Keratinocyte (primary cell): ENCODE measurements around the gene GEMIN8. TPM values are rescaled to one million over a fixed set of nuclear protein-coding genes. Genes with fewer than 3 reads are reported as not detected.

Source experiments
- DNase-seq: peaks from one replicate; pipeline ENCODE4 v3.0.0-alpha.2; 2011; ENCODE audit warnings: low read depth, missing footprints, low spot score
- FAIRE-seq: peaks from 2 replicates; lab custom pipeline; 2011; peaks lifted over from hg19 to GRCh38; lab: Jason Lieb, UNC
- H2AFZ ChIP-seq: 2 replicates; pipeline ENCODE4 v1.6.0; 2012; ENCODE audit warnings: low read length, control low read depth, inconsistent platforms; ENCODE audit not compliant: control insufficient read depth
- H3K27ac ChIP-seq: 2 replicates; pipeline ENCODE4 v1.5.1; 2011; ENCODE audit warnings: low read length; ENCODE audit not compliant: control insufficient read depth, insufficient read depth
- H3K27me3 ChIP-seq: 3 replicates; pipeline ENCODE4 v1.6.0; 2011; ENCODE audit warnings: low read length; ENCODE audit not compliant: control insufficient read depth, insufficient read depth; ENCODE audit errors: extremely low read depth
- H3K36me3 ChIP-seq, 2 experiments: 2 replicates in 1 of 2; 3 replicates in 1 of 2; pipeline ENCODE4 v1.5.1; 2011; ENCODE audit warnings: low read length in 2 of 2, mild to moderate bottlenecking in 1 of 2; ENCODE audit not compliant: control insufficient read depth in 2 of 2, insufficient read depth in 2 of 2; ENCODE audit errors: extremely low read depth in 1 of 2
- H3K4me1 ChIP-seq: 3 replicates; pipeline ENCODE4 v1.5.1; 2011; ENCODE audit warnings: low read length; ENCODE audit not compliant: control insufficient read depth, insufficient read depth; ENCODE audit errors: extremely low read depth
- H3K4me2 ChIP-seq: 3 replicates; pipeline ENCODE4 v1.6.0; 2011; ENCODE audit warnings: low read depth, low read length; ENCODE audit not compliant: control insufficient read depth, insufficient read depth; ENCODE audit errors: extremely low read depth
- H3K4me3 ChIP-seq, 3 experiments: fragments of 200-600 bp in 1 of 3; sonication (generic) in 1 of 3; 2 replicates in 2 of 3; 3 replicates in 1 of 3; pipeline ENCODE4 v1.5.1; 2011 to 2016; ENCODE audit warnings: low read length in 3 of 3, mild to moderate bottlenecking in 3 of 3, control low read depth in 2 of 3, inconsistent platforms in 1 of 3, low read depth in 1 of 3, mixed read lengths in 1 of 3, mixed run types in 1 of 3, moderate library complexity in 1 of 3; ENCODE audit not compliant: control insufficient read depth in 2 of 3, insufficient read depth in 2 of 3; ENCODE audit errors: extremely low read depth in 1 of 3
- H3K79me2 ChIP-seq: 2 replicates; pipeline ENCODE4 v1.6.0; 2012; ENCODE audit warnings: low read length; ENCODE audit not compliant: control insufficient read depth, insufficient read depth
- H3K9ac ChIP-seq: 3 replicates; pipeline ENCODE4 v1.6.0; 2011; ENCODE audit warnings: low read length; ENCODE audit not compliant: control insufficient read depth, insufficient read depth; ENCODE audit errors: extremely low read depth
- H3K9me1 ChIP-seq: 3 replicates; pipeline ENCODE4 v1.6.0; 2011; ENCODE audit warnings: low read length; ENCODE audit not compliant: control insufficient read depth, insufficient read depth; ENCODE audit errors: extremely low read depth
- H3K9me3 ChIP-seq: 2 replicates; pipeline ENCODE4 v1.5.1; 2012; ENCODE audit warnings: low read depth, low read length; ENCODE audit not compliant: control insufficient read depth
- H4K20me1 ChIP-seq: 3 replicates; pipeline ENCODE4 v1.6.0; 2011; ENCODE audit warnings: low read length; ENCODE audit not compliant: control insufficient read depth, insufficient read depth; ENCODE audit errors: extremely low read depth
- EZH2 ChIP-seq: IDR thresholded peaks from one replicate; pipeline ENCODE4 v1.6.1; 2012; ENCODE audit warnings: inconsistent platforms, mild to moderate bottlenecking, low read length, moderate library complexity
- dilution Hi-C: fragments of 300-500 bp; cut with MboI; formaldehyde crosslinking; loops from one replicate; pipeline ENCODE4 v1.7.0; 2020; ENCODE audit warnings: low sequenced_read_pairs; ENCODE audit not compliant: extremely low pct_ligation_motif_present
- polyA minus RNA-seq, 3 experiments: library from RNA; depleted of rRNA, polyadenylated mRNA; stranded (reverse); fragments of >200 nt; gene quantifications; 1 replicate in 1 of 3; 2 replicates in 1 of 3; 3 replicates in 1 of 3; pipeline ENCODE4 v1.2.3, GENCODE V29; 2011
- polyA plus RNA-seq, 5 experiments: library from polyadenylated mRNA; depleted of rRNA in 3 of 5; stranded (reverse) in 3 of 5; stranded (forward) in 1 of 5; unstranded in 1 of 5; fragments of >200 nt; gene quantifications; 1 replicate in 1 of 5; 2 replicates in 3 of 5; 3 replicates in 1 of 5; pipeline versions ENCODE4 v1.2.1 to v1.2.3, GENCODE V29; 2011 to 2012; ENCODE audit warnings: missing spikeins in 2 of 5, low read depth in 1 of 5, low replicate concordance in 1 of 5
- TF ChIP-seq, protein P1 (sequence below), 3 experiments: IDR thresholded peaks in 1 of 3; conservative IDR thresholded peaks in 1 of 3; optimal IDR thresholded peaks in 1 of 3; 2 replicates in 2 of 3; 3 replicates in 1 of 3; pipeline versions ENCODE3 to v1.5.1; 2011; ENCODE audit warnings: low read length in 3 of 3, mild to moderate bottlenecking in 3 of 3, moderate library complexity in 2 of 3, control low read depth in 1 of 3, inconsistent platforms in 1 of 3; ENCODE audit not compliant: insufficient read depth in 2 of 3; ENCODE audit errors: extremely low read depth in 1 of 3

The GEMIN8 gene, protein sequence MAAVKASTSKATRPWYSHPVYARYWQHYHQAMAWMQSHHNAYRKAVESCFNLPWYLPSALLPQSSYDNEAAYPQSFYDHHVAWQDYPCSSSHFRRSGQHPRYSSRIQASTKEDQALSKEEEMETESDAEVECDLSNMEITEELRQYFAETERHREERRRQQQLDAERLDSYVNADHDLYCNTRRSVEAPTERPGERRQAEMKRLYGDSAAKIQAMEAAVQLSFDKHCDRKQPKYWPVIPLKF
- polyA plus RNA-seq (36.4 to 38.8 TPM (median 37.9 TPM) in 3 replicates), polyA minus RNA-seq (25.3 to 40.8 TPM (median 35.4 TPM) in 3 replicates)
- polyA plus RNA-seq (2011; ENCODE audit: low read depth), result 36.3 TPM
- polyA plus RNA-seq (2011; cell fraction: cytosol; rRNA removed), result 30.2 and 39.9 TPM in 2 replicates
- 40.4 and 46.5 TPM in 2 replicates for polyA plus RNA-seq (2011; cell fraction: nucleus; rRNA removed)
- 20.5 and 23.9 TPM in 2 replicates for polyA plus RNA-seq (2012; ENCODE audit: low replicate concordance)
- polyA minus RNA-seq (2011; cell fraction: cytosol; rRNA and poly(A)+ RNA removed), result 18.6 TPM
- 10.6 and 15.8 TPM in 2 replicates for polyA minus RNA-seq (2011; cell fraction: nucleus; rRNA and poly(A)+ RNA removed)

GRCh38 chrX:14029425-14030173, at the start of gene GEMIN8:
Gene GEMIN8, minus strand, starts transcription at chrX:14029892. Its CDS starts 8,414 bp downstream, at chrX:14021478.
- Histone ChIP-seq H4K20me1 (no peaks in the 10 kb centered on the region), H3K4me1 (peaks cover 28% of the 10 kb centered on the region), H3K4me3 (peak within 1 kb of the TSS; percentile 60 to 85 (median 83)), H3K4me2 (peak within 1 kb of the TSS; percentile 95), H3K9me3 (no peaks in the 10 kb centered on the region), H3K9ac (peak within 1 kb of the TSS; percentile 91), H3K27me3 (no peaks in the 10 kb centered on the region), H3K27ac (peak within 1 kb of the TSS; percentile 91), H3K36me3 (no peaks in the 10 kb centered on the region), H3K9me1 (peaks cover 3% of the 10 kb centered on the region), H3K79me2 (peaks cover 3% of the 10 kb centered on the region), H2AFZ (peak within 1 kb of the TSS; percentile 77)
- peak; percentile 63 for DNase-seq
- TF ChIP-seq EZH2, result no peak
- TF ChIP-seq, protein P1, sequence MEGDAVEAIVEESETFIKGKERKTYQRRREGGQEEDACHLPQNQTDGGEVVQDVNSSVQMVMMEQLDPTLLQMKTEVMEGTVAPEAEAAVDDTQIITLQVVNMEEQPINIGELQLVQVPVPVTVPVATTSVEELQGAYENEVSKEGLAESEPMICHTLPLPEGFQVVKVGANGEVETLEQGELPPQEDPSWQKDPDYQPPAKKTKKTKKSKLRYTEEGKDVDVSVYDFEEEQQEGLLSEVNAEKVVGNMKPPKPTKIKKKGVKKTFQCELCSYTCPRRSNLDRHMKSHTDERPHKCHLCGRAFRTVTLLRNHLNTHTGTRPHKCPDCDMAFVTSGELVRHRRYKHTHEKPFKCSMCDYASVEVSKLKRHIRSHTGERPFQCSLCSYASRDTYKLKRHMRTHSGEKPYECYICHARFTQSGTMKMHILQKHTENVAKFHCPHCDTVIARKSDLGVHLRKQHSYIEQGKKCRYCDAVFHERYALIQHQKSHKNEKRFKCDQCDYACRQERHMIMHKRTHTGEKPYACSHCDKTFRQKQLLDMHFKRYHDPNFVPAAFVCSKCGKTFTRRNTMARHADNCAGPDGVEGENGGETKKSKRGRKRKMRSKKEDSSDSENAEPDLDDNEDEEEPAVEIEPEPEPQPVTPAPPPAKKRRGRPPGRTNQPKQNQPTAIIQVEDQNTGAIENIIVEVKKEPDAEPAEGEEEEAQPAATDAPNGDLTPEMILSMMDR (optimal IDR thresholded peaks at IDR 0.05 in 1 of 3, IDR thresholded peaks at IDR 0.05 in 1 of 3, conservative IDR thresholded peaks at IDR 0.05 in 1 of 3; ENCODE audit: extremely low read depth in 1 of 3, insufficient read depth in 2 of 3, low read length in 3 of 3), result no peak
- dilution Hi-C loops, result no loop called here
- peak; percentile 64 for FAIRE-seq

DNA sequence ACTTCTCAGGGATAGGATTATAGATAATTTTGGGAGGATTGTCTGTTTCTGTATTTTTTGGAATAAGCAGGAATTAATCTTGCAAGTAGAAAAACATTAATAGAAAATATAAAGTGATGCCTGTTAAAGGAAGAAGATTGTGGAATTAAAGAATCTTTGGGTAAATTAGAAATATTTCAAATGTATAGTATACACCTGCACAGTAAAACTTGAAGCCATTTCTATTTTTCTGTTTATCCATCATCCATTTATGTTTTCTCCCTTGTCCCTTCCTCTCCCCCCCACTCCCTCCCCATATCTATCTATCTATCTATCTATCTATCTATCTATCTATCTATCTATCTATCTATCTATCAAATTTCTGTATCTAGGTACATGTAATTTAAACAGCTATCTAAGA, 46.9 kb upstream of the GEMIN8 start:
- DNase-seq (no peak), FAIRE-seq (no peak)
- Histone ChIP-seq H3K9me1 (no peaks in the 10 kb centered on the region), H3K27ac (no peak overlapping the region), H3K9me3 (no peaks in the 10 kb centered on the region), H4K20me1 (no peaks in the 10 kb centered on the region), H3K79me2 (no peaks in the 10 kb centered on the region), H3K4me2 (no peak overlapping the region), H3K4me3 (no peak overlapping the region), H3K9ac (no peak overlapping the region), H3K36me3 (no peaks in the 10 kb centered on the region), H3K4me1 (no peaks in the 10 kb centered on the region), H3K27me3 (no peaks in the 10 kb centered on the region), H2AFZ (no peak overlapping the region)
- no peak for TF ChIP-seq EZH2
- TF ChIP-seq, protein P1 (optimal IDR thresholded peaks at IDR 0.05 in 1 of 3, IDR thresholded peaks at IDR 0.05 in 1 of 3, conservative IDR thresholded peaks at IDR 0.05 in 1 of 3; ENCODE audit: extremely low read depth in 1 of 3, insufficient read depth in 2 of 3, low read length in 3 of 3), result no peak
- dilution Hi-C loops, result no loop called here
